ENCODE data around the gene LCNL1.

The LCNL1 gene

GRCh38 chr9:136949817-136950655 is 32.8 kb upstream of the LCNL1 start:
- Histone ChIP-seq H3K4me1 (ENCODE audit: control insufficient read depth in 1 of 2, insufficient read depth in 2 of 2, low read length in 2 of 2) (peaks cover 8 to 13% of the 10 kb centered on the region in 2 experiments), H3K4me3 (ENCODE audit: low read depth, low read length) (peak overlapping the region; percentile 67), H3K79me2 (ENCODE audit: control insufficient read depth, insufficient read depth, low read length, poor library complexity) (peaks cover 3% of the 10 kb centered on the region), H3K14ac (ENCODE audit: low read length) (peak overlapping the region; percentile 67), H2BK5ac (ENCODE audit: low read depth, low read length, poor library complexity) (peak overlapping the region; percentile 2), H3K9ac (ENCODE audit: low read length) (no peak overlapping the region), H2AK5ac (ENCODE audit: low read length) (peak overlapping the region; percentile 31), H3K18ac (ENCODE audit: low read length) (peak overlapping the region; percentile 27), H2BK120ac (ENCODE audit: insufficient read depth, low read length, poor library complexity) (peak overlapping the region; percentile 34), H2BK12ac (ENCODE audit: low read length) (no peak overlapping the region), H4K8ac (ENCODE audit: low read depth, low read length) (peak overlapping the region; percentile 90), H3K23ac (ENCODE audit: low read length) (no peak overlapping the region), H4K12ac (ENCODE audit: low read depth, low read length) (peak overlapping the region; percentile 68), H3K27me3 (ENCODE audit: insufficient read depth, low read length) (no peaks in the 10 kb centered on the region), H3K36me3 (ENCODE audit: control insufficient read depth in 1 of 2, insufficient read depth in 2 of 2, low read length in 2 of 2) (no peaks in the 10 kb centered on the region), H3K4ac (ENCODE audit: low read depth, low read length) (peak overlapping the region; percentile 25), H3K79me1 (ENCODE audit: low read length) (peaks cover 8% of the 10 kb centered on the region), H3K9me3 (ENCODE audit: insufficient read depth, low read depth, low read length) (peaks cover 1% of the 10 kb centered on the region), H4K91ac (ENCODE audit: low read depth, low read length) (peak overlapping the region; percentile 88), H3K4me2 (ENCODE audit: low read length) (peak overlapping the region; percentile 91), H2AFZ (ENCODE audit: insufficient read depth, low read length, poor library complexity) (peak overlapping the region; percentile 81), H3K27ac (ENCODE audit: low read depth, low read length) (peak overlapping the region; percentile 16)
- WGBS (ENCODE audit: extremely low coverage, insufficient coverage, insufficient read length), result no CpG with 5 or more reads among the region's 63 CpGs
- peak; percentile 88 to 95 for DNase-seq

GRCh38 chr9:136950656-136951276 is 32.0 kb upstream of the LCNL1 start:
- Histone ChIP-seq H3K9ac (ENCODE audit: low read length) (no peak overlapping the region), H3K79me1 (ENCODE audit: low read length) (peaks cover 8% of the 10 kb centered on the region), H4K8ac (ENCODE audit: low read depth, low read length) (peak overlapping the region; percentile 90), H3K79me2 (ENCODE audit: control insufficient read depth, insufficient read depth, low read length, poor library complexity) (peaks cover 3% of the 10 kb centered on the region), H3K18ac (ENCODE audit: low read length) (no peak overlapping the region), H3K36me3 (ENCODE audit: control insufficient read depth in 1 of 2, insufficient read depth in 2 of 2, low read length in 2 of 2) (no peaks in the 10 kb centered on the region), H4K12ac (ENCODE audit: low read depth, low read length) (peak overlapping the region; percentile 68), H2BK120ac (ENCODE audit: insufficient read depth, low read length, poor library complexity) (no peak overlapping the region), H3K14ac (ENCODE audit: low read length) (peak overlapping the region; percentile 36), H2BK12ac (ENCODE audit: low read length) (no peak overlapping the region), H3K23ac (ENCODE audit: low read length) (no peak overlapping the region), H3K4ac (ENCODE audit: low read depth, low read length) (no peak overlapping the region), H3K27me3 (ENCODE audit: insufficient read depth, low read length) (no peaks in the 10 kb centered on the region), H2BK5ac (ENCODE audit: low read depth, low read length, poor library complexity) (no peak overlapping the region), H4K91ac (ENCODE audit: low read depth, low read length) (peak overlapping the region; percentile 88), H3K4me3 (ENCODE audit: low read depth, low read length) (no peak overlapping the region), H2AFZ (ENCODE audit: insufficient read depth, low read length, poor library complexity) (peak overlapping the region; percentile 81), H3K9me3 (ENCODE audit: insufficient read depth, low read depth, low read length) (peaks cover 1% of the 10 kb centered on the region), H3K4me2 (ENCODE audit: low read length) (peak overlapping the region; percentile 91), H3K27ac (ENCODE audit: low read depth, low read length) (no peak overlapping the region), H2AK5ac (ENCODE audit: low read length) (no peak overlapping the region), H3K4me1 (ENCODE audit: control insufficient read depth in 1 of 2, insufficient read depth in 2 of 2, low read length in 2 of 2) (peaks cover 8 to 12% of the 10 kb centered on the region in 2 experiments)
- DNase-seq, result no peak
- WGBS (ENCODE audit: extremely low coverage, insufficient coverage, insufficient read length), result no CpG with 5 or more reads among the region's 9 CpGs

- Histone ChIP-seq H3K9ac (ENCODE audit: low read length) (no peak within 1 kb of the TSS), H2AFZ (ENCODE audit: insufficient read depth, low read length, poor library complexity) (no peak within 1 kb of the TSS), H3K4me3 (ENCODE audit: low read depth, low read length) (no peak within 1 kb of the TSS), H3K4ac (ENCODE audit: low read depth, low read length) (no peak within 1 kb of the TSS), H3K79me2 (ENCODE audit: control insufficient read depth, insufficient read depth, low read length, poor library complexity) (peaks cover 3% of the 10 kb centered on the region), H3K79me1 (ENCODE audit: low read length) (peaks cover 8% of the 10 kb centered on the region), H3K36me3 (ENCODE audit: control insufficient read depth in 1 of 2, insufficient read depth in 2 of 2, low read length in 2 of 2) (no peaks in the 10 kb centered on the region), H2BK12ac (ENCODE audit: low read length) (no peak within 1 kb of the TSS), H3K4me2 (ENCODE audit: low read length) (no peak within 1 kb of the TSS), H4K8ac (ENCODE audit: low read depth, low read length) (no peak within 1 kb of the TSS), H3K14ac (ENCODE audit: low read length) (no peak within 1 kb of the TSS), H3K9me3 (ENCODE audit: insufficient read depth, low read depth, low read length) (peaks cover 4% of the 10 kb centered on the region), H3K27me3 (ENCODE audit: insufficient read depth, low read length) (no peaks in the 10 kb centered on the region), H2BK5ac (ENCODE audit: low read depth, low read length, poor library complexity) (no peak within 1 kb of the TSS), H3K27ac (ENCODE audit: low read depth, low read length) (no peak within 1 kb of the TSS), H4K12ac (ENCODE audit: low read depth, low read length) (no peak within 1 kb of the TSS), H3K23ac (ENCODE audit: low read length) (no peak within 1 kb of the TSS), H3K18ac (ENCODE audit: low read length) (no peak within 1 kb of the TSS), H2BK120ac (ENCODE audit: insufficient read depth, low read length, poor library complexity) (no peak within 1 kb of the TSS), H3K4me1 (ENCODE audit: control insufficient read depth in 1 of 2, insufficient read depth in 2 of 2, low read length in 2 of 2) (peaks cover 8 to 12% of the 10 kb centered on the region in 2 experiments), H4K91ac (ENCODE audit: low read depth, low read length) (no peak within 1 kb of the TSS), H2AK5ac (ENCODE audit: low read length) (no peak within 1 kb of the TSS)
- no CpG with 5 or more reads among the region's 14 CpGs for WGBS (ENCODE audit: extremely low coverage, insufficient coverage, insufficient read length)
- DNase-seq, result no peak
These were observed 31.1 kb upstream of the LCNL1 start, which contains the start of gene LCN12 for GRCh38 chr9:136951541-136952320. Gene LCN12 (plus strand): TSS chr9:136952273. CDS start chr9:136952328, 55 bp downstream.

DNA sequence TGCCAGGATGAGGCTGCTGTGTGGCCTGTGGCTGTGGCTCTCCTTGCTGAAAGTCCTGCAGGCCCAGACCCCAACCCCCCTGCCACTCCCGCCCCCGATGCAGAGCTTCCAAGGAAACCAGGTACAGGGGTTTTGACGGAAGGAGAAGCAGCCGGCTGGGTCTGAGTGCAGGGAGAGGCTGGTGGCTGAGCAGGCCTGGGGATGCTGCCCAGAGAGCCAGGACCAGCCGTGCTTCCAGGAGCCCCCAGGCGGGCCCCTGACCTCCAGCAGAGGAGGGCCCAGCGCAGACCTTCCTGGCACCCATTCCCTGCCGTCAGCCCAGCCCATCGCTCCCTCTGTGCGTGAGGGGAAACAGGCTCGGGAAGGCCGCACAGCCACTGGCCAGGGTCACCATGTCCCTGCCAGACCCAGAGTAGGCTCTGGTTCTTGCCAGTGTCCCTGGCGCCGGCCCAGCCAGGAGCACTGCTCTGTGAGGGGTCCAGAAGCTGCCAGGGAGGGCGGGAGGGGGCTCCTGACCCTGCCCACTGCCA is 30.4 kb upstream of the LCNL1 start:
- no peak for DNase-seq
- Histone ChIP-seq H3K4ac (ENCODE audit: low read depth, low read length) (no peak overlapping the region), H3K14ac (ENCODE audit: low read length) (no peak overlapping the region), H2AK5ac (ENCODE audit: low read length) (no peak overlapping the region), H2AFZ (ENCODE audit: insufficient read depth, low read length, poor library complexity) (no peak overlapping the region), H3K27ac (ENCODE audit: low read depth, low read length) (no peak overlapping the region), H2BK120ac (ENCODE audit: insufficient read depth, low read length, poor library complexity) (no peak overlapping the region), H3K4me3 (ENCODE audit: low read depth, low read length) (no peak overlapping the region), H3K4me2 (ENCODE audit: low read length) (no peak overlapping the region), H3K23ac (ENCODE audit: low read length) (no peak overlapping the region), H3K79me2 (ENCODE audit: control insufficient read depth, insufficient read depth, low read length, poor library complexity) (peaks cover 3% of the 10 kb centered on the region), H4K91ac (ENCODE audit: low read depth, low read length) (no peak overlapping the region), H3K18ac (ENCODE audit: low read length) (no peak overlapping the region), H3K4me1 (ENCODE audit: control insufficient read depth in 1 of 2, insufficient read depth in 2 of 2, low read length in 2 of 2) (peaks cover 8 to 12% of the 10 kb centered on the region in 2 experiments), H2BK12ac (ENCODE audit: low read length) (no peak overlapping the region), H3K9me3 (ENCODE audit: insufficient read depth, low read depth, low read length) (peaks cover 4% of the 10 kb centered on the region), H4K12ac (ENCODE audit: low read depth, low read length) (no peak overlapping the region), H3K27me3 (ENCODE audit: insufficient read depth, low read length) (no peaks in the 10 kb centered on the region), H3K79me1 (ENCODE audit: low read length) (peaks cover 8% of the 10 kb centered on the region), H2BK5ac (ENCODE audit: low read depth, low read length, poor library complexity) (no peak overlapping the region), H3K9ac (ENCODE audit: low read length) (no peak overlapping the region), H4K8ac (ENCODE audit: low read depth, low read length) (no peak overlapping the region), H3K36me3 (ENCODE audit: control insufficient read depth in 1 of 2, insufficient read depth in 2 of 2, low read length in 2 of 2) (no peaks in the 10 kb centered on the region)
- no CpG with 5 or more reads among the region's 15 CpGs for WGBS (ENCODE audit: extremely low coverage, insufficient coverage, insufficient read length)

All from trophoblast cell (in vitro differentiated cells and primary cell).